NB4 (cell line): ENCODE data around the gene NOX4.
"Not testable (repeated sequence)": the region's sequence is repeated elsewhere in the genome, so short reads cannot be mapped to it uniquely, and the experiment has no call there.

Experiments
- MYC ChIP-seq: IDR thresholded peaks from 2 replicates; pipeline ENCODE4 v1.6.1; 2011; ENCODE audit warnings: low read depth, low read length
- POLR2A ChIP-seq: IDR thresholded peaks from 2 replicates; pipeline ENCODE4 v1.6.1; 2011; ENCODE audit warnings: mild to moderate bottlenecking; ENCODE audit not compliant: insufficient read length; ENCODE audit errors: extremely low read depth
- TF ChIP-seq, protein P1 (sequence below): IDR thresholded peaks from one replicate; pipeline ENCODE4 v1.5.1; 2012; ENCODE audit warnings: low read depth, low read length
- TF ChIP-seq, protein P2 (sequence below): IDR thresholded peaks from 2 replicates; pipeline ENCODE4 v1.6.1; 2011; ENCODE audit warnings: low read depth, low read length

DNA sequence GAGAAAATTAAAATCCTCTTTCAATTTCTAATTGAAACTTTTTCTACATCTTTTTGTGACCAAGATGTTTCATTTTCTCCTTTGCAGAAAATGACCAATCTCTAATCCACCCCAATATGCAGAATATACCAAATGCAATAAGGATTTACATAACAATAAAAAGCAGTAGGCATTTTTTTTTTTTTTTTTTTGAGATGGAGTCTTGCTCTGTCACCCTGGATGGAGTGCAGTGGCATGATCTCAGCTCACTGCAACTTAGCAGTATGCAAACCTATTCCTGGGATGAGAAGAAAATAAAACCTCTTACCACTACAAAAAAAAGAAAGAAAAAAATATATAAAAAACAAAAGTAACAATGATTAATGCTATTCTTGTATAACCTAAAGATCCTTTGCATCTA, 132.0 kb downstream of the NOX4 start:
- TF ChIP-seq, protein P1, sequence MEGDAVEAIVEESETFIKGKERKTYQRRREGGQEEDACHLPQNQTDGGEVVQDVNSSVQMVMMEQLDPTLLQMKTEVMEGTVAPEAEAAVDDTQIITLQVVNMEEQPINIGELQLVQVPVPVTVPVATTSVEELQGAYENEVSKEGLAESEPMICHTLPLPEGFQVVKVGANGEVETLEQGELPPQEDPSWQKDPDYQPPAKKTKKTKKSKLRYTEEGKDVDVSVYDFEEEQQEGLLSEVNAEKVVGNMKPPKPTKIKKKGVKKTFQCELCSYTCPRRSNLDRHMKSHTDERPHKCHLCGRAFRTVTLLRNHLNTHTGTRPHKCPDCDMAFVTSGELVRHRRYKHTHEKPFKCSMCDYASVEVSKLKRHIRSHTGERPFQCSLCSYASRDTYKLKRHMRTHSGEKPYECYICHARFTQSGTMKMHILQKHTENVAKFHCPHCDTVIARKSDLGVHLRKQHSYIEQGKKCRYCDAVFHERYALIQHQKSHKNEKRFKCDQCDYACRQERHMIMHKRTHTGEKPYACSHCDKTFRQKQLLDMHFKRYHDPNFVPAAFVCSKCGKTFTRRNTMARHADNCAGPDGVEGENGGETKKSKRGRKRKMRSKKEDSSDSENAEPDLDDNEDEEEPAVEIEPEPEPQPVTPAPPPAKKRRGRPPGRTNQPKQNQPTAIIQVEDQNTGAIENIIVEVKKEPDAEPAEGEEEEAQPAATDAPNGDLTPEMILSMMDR: not testable (repeated sequence)
- not testable (repeated sequence) for TF ChIP-seq POLR2A, MYC
- TF ChIP-seq, protein P2, sequence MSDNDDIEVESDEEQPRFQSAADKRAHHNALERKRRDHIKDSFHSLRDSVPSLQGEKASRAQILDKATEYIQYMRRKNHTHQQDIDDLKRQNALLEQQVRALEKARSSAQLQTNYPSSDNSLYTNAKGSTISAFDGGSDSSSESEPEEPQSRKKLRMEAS: not testable (repeated sequence)
